Posterior vena cava (tissue), 2 donors: ENCODE data around the gene TPX2. TPM values are rescaled to one million over a fixed set of nuclear protein-coding genes. Genes with fewer than 3 reads are reported as not detected.
"Not testable (repeated sequence)": the region's sequence is repeated elsewhere in the genome, so short reads cannot be mapped to it uniquely, and the experiment has no call there.

Source experiments
- DNase-seq: peaks from one replicate; pipeline ENCODE4 v3.0.0-alpha.2; 2020; ENCODE audit warnings: low spot score
- intact Hi-C, 2 donors: fragments of 100-400 bp; cut with DNase I; formaldehyde crosslinking; loops; one replicate each; pipeline versions ENCODE4 v1.14.1 to v1.14.2; 2022 to 2023
- total RNA-seq, 2 donors: library from RNA; stranded (reverse); fragmentation: NEBNext Ultra II Directional; extraction: Animal tissue kit (Norgen Biotek cat#: 25700); gene quantifications; one replicate each; pipeline ENCODE4 v1.2.1, GENCODE V29; 2021
- donor health status: DM: yes; HTN: yes; CAD: no.
- donor health status: DM: yes; HTN: yes; CAD: no.

Gene TPX2
- total RNA-seq, 2 donors from 2014 or later = 0.76 to 0.88 TPM

DNA sequence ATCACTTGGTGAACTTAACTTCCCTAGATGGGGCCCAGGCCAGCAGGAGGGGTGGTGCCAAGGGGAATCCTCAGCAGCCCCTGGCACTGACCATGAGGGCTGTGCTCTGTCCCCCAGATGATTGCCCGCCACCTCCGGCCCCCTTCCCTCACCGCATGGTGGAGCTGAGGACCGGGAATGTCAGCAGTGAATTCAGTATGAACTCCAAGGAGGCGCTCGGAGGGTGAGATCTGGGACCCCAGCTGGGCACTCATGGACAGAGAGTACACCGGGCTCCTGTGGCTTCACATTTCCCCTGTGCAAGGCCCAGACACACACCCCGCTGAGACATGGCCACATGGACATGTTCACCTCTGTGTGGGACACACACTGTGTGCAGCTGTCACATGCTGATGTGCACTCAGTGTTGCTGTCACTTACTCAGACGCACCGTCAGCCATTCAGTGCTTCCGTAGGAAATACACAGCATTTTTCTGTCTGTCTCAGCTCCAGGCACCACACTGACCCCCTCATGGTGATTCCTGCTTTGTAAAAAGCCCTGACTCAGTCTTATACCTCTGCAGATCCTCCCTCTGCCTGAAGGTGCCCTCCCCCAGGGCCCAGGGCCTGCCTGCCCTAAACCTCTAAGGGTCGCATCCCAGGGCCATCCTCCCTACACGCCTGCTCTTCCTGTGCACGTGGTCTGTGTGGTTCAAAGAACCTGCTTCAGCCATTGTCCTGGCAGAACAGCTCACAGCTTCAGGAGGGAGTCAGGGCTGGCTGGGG lies 84.5 kb downstream of the TPX2 start:
- intact Hi-C loops = loop anchor here (2.0 to 5.0 kb wide), 3 partner anchors 139 to 209 kb away; no protein-coding TSS in a partner anchor
- DNase-seq = peak; percentile 64

DNA sequence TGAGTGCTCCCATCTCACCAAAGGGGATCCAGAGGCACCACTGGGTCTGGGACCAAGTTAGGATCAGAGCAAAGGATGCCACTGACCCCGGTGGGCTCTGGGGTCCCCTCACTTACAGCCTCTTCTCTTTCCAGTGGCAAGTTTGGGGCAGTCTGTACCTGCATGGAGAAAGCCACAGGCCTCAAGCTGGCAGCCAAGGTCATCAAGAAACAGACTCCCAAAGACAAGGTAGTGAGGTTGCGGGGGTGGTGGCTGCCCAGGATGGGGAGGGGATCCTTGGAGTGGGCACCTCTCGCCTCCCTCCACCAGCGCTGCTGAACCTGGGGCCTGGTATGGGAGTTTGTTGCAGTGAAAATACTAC lies 85.0 kb downstream of the TPX2 start:
- intact Hi-C loops = loop anchor here in 1 of 2 donors (5.0 kb wide), 2 partner anchors 138 to 208 kb away; no protein-coding TSS in a partner anchor

DNA sequence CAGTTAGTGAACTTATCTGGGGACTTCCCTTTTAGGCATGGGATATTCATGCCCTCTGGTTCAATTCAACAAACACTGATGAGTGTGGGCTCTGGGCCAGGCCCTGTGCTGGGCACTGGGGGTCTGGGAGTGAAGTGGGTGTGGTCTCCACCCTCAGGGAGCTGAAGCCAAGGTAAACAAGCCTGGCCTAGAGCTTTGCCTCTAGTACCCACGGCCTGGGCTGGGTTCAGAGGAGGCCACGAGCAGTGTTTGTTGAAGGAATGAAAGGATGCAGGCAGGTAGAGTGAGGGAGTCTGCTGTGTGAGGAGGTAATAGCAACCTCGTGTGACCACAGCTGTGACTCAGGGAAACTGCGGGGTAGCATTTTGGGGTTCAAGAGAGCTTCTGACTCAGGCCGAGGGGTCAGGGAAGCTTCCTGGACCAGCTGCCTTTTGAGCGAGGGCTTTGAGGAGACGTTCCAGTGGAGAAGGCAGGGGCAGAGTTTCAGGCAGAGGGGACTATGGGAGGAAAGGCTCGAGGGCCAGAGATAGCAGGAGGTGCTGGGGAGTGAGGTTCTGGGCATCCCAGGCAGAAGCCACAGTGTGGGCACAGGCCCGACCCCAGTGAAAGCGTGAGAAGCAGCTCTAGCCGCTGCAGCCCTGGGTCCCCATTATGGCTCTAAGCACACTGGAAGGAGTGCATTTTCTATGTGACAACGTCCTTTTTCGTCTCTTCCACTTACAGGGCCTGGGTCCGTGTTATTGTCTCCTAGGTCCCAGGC lies 85.6 kb downstream of the TPX2 start:
- DNase-seq = peak; percentile 41
- intact Hi-C loops = loop anchor here in 1 of 2 donors (5.0 kb wide), 2 partner anchors 138 to 208 kb away; no protein-coding TSS in a partner anchor

More for the DNA sequence above, 85.0 kb downstream of the TPX2 start:
- DNase-seq = peak; percentile 38

DNA sequence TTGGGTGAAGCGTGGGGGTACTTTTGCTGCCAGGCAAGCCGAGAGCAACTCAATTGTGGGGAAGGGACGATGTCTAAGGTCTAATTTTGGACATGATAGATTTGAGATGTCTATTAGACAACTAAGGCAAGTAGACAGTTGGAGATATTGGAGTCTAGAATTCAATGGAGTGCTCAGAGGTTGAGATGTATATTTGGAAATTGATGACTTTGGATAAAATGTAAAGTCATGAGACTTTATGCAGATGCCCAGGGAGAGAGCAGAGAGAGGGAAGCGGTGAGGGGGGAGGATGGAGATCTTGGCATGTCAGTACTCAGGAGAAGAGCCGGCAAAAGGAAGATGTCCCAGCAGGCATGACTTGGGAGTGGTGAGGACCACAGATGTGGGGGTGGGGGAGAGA lies 87.0 kb downstream of the TPX2 start:
- no peak for DNase-seq
- intact Hi-C loops = no loop called here

DNA sequence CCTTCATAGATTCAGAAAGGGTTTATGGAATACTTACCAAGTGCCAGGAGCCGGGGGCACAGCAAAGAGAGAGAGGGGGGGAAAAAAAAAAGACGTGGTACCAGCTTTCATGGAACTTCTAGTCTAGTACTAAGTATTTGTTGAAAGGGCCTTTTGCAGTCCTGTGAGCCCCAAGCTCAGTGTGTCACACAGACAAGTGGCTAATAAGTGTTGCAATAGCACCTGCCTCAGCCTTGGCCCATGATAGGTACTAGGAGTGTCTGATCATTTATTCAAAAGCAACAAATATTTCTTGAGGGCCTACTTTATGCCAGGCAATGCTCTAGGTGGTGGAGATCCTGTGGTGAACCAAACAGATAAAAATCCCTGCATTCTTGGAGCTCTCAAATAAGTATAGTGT lies 88.0 kb downstream of the TPX2 start:
- no peak for DNase-seq
- intact Hi-C loops = no loop called here

DNA sequence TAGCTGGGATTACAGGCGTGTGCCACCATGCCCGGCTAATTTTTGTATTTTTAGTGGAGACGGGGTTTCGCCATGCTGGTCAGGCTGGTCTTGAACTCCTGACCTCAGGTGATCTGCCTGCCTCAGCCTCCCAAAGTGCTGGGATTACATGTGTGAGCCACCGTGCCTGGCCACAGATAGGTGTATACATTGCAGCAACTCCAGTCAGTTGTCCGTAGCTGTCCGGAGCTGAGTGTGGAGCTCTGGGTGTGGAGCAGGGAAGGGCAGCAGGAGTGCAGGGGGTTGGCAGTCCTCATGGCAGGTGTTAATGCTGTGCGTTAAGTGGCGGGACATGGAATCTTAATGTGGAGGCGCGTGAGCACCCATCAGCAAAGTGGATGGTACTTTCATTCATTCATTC lies 88.9 kb downstream of the TPX2 start:
- DNase-seq, intact Hi-C loops: not testable (repeated sequence)

DNA sequence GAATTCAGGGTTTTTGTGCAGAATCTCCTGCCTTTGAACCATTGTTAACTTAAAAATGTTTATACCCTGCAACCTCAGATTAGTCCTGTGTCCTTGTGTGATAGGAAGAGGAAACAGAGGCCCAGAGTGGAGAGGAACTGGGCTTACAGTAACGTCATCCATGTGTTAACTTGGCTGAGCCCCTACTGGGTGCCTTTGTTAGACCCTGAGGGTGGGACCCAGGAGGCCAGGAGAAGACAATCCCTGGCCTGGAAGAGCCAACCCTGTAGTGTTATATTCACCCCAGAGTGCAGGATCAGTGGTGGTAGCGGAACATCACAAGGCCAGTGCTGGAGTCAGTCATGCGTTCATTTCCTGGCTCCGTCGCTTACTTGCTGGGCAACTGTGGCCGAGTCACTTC lies 90.6 kb downstream of the TPX2 start:
- DNase-seq = no peak
- intact Hi-C loops = no loop called here

DNA sequence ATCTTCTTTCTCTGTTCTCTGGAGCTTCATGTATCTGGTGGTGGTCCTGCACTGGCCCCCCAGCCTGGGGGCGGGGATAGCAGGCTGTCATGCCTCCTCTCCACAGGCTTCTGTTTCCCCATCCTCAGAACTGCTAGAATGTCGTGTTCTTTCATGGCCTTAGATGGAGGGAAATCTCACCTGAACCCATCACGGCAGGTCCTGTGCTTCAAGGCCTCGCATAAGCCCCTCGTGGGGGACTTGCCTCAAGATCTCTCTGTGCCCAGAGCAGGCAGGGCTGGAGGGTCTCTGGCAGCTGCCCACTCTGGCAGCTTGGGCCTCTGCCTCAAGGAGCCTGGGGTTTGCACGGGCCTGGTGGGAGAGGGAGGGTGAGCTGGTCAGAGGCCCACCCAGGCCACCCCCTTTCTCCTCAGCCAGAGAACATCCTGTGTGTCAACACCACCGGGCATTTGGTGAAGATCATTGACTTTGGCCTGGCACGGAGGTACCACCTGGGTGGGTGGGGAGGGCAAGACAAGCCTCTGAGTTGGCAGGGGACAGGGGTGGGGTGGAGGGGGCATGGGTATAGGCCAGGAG lies 91.4 kb downstream of the TPX2 start:
- no peak for DNase-seq
- intact Hi-C loops = no loop called here

DNA sequence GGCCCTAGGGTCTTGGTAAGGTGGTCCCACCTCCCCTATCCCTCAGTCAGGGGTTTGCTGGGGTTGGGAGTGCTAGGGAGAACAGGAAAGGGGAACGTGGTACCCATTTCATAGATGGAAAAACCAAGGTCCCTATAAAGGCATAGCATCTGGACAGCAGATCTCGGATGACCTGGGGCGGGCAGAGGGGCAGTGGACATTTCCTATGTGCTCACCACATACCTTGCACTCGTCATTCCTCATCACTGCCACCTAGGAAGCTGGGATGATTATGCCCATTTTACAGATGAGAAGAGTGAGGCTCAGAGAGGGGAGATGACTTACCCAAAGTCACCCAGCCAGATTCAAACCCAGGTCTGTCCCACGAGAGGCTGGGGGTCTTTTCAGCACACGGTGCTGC lies 92.1 kb downstream of the TPX2 start:
- DNase-seq = no peak
- intact Hi-C loops = no loop called here

DNA sequence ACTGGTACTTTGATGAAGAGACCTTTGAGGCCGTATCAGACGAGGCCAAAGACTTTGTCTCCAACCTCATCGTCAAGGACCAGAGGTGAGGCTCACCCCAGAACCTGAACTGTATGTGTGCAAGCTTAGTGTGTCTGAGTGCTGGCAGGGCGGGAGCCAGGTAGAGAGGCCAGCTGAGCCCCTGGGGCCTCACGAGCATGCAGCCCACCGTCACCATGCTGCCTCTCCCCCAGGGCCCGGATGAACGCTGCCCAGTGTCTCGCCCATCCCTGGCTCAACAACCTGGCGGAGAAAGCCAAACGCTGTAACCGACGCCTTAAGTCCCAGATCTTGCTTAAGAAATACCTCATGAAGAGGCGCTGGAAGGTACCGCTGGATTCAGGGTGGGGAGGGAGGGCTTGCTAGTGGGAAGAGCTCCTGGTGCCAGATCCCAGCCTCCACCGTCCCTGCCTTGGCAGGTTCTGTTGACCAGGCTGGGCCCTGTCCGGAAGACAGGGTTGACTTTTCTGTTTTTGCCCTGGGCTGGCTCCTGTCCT lies 92.7 kb downstream of the TPX2 start:
- DNase-seq = no peak
- intact Hi-C loops = no loop called here

DNA sequence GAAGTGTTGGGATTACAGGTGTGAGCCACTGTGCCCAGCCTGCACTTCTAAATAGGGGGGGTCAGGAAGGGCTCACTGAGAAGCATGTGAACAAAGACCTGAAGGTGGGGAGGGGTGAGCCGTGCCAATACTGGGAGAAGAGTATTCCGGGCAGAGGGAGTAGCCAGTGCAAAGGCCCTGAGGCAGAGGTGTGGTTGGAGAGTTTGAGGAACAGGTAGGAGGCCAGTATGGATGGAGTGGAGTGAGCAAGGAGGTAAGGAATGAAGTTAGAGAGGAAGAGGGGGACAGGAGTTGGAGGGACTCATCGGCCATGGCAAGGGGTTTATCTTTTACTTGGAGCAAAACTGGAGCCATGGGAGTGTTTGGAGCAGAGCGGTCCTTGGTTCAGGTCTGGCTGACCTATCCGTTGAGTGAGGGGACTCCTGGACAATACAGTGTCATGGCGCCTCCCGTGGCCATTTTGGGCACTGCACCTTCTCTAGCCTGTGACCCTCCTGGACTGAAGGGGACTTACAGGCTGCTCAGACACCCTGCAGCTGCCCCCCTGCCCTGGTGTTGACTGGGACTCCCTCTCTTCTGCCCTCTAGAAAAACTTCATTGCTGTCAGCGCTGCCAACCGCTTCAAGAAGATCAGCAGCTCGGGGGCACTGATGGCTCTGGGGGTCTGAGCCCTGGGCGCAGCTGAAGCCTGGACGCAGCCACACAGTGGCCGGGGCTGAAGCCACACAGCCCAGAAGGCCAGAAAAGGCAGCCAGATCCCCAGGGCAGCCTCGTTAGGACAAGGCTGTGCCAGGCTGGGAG lies 94.2 kb downstream of the TPX2 start:
- DNase-seq = no peak
- intact Hi-C loops = no loop called here

DNA sequence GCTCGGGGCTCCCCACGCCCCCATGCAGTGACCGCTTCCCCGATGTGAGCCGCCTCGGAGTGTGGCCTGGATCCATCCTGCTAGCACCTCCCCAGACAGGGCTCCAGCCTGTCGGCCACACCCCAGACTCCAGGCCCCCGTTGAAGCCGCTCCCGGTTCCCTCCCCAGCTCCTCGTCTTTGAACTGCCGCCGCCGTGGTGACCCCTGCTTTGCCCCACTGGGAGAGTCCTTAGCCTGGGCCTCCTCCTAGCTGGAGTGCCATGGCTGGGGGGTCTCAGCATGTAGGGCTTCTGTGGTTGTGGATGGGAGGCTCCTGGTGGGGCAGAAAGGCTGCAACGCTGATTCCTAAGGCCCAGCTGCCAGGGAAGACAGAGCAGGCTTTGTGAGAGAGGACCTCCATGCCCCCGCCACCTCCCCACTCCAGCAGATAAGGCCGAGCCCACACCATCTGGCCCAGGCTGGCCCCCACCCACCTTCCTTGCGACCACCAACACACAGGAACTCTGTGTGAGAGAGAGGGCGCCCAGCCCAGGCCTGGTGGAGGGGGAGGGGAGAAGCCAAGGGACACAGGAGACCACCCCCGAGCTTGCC lies 94.9 kb downstream of the TPX2 start:
- DNase-seq = no peak
- intact Hi-C loops = no loop called here

DNA sequence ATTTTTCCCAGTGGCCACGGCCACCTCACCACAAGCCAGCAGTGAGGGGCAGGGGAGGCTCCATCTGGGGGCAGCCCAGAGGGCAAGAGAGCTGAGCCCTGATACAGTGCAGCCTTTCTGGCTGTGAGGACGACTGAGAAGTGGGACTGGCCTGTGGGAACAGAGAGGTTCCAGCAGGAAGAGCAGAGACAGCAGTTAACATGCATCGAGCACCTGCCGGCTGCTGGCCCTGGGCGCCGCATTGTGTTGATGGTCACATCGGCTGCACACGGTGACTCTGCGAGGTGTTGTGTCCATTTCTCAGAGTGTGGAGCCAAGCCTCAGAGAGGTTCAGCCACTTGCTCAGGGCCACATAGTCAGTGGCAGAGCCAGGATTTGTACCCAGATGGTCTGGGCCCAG lies 96.5 kb downstream of the TPX2 start:
- DNase-seq = no peak
- intact Hi-C loops = loop anchor here in 1 of 2 donors (5.0 kb wide), 1 partner anchor 117 kb away; the partner anchor contains the start of gene PDRG1

DNA sequence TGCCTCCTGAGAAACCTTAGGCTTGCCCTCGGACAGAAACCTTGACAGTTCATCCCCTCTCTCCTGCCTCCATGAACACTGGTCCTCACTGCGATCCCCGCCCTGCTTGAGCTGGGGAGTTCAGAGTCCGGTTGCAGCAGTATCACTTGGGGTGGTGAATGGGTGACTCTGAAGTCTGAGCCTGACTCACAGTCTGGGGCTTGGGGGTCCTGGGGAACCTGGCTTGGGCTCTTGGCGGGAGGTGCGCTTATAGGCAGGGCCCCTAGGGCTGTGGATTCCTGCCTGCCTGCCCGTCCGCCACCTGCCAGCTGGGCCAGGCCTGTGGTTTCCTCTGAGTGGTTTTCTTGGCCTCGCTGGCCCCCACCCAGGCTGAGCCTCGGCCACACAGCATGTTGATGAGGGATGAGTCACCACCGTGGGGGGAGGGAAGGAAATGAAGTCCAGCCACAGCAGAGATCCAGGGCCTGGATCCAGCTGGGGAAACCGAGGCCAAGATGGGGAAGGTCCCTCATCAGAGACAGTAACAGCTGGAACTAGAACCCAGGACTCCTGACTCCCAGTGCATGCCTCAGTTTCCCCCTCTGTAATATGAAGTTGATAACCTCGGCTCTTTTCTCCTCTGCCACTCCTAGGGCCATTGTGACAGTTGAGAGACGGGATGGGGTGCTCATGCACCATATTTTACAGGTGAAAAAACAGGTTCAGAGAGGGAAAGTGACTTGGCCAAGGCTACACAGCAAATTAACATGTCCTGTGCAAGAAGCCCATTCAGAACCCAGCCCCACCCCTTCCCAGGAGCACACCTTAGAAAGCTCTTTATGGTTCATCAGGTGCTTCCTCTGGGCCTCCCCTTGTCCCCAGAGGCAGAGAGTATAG lies 97.1 kb downstream of the TPX2 start:
- intact Hi-C loops = loop anchor here in 1 of 2 donors (5.0 kb wide), 1 partner anchor 116 kb away; the partner anchor contains the start of gene PDRG1
- DNase-seq = peak; percentile 94

DNA sequence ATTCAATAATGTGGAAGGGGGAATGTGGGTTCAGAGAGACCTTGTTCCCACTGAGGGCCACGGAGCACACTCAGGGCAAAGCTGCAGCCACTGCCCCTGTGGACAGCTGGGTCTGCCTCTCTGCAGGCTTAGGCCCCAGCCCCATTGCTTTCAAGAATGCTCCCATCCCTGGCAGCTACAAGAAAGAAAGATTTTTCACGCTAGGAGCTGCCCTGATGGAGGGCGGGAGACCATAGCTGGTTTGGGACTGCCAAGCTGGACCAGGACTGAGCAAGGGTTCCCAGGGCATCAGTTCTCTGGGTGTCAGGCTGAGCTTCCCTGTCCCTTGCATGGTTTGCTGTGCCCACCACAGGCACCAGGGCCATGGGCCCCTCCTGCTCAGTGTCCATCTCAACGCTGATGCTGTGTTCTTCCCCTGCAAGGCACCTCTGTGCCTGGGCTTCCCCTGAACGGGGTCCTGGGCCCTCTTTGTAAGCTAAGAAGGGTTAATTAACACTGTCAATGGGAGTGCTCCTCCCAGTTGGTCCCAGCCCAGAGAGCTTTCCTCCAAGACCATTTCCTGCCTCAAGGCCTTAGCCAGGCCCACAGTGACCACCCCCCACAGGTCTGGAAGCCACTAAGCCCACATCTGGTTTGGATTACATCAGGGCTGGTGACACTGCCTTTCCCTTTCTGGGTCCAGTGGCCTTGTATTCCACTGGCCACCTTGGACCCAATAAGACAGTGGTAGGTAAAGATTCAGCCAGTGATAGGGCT lies 97.9 kb downstream of the TPX2 start:
- no peak for DNase-seq
- intact Hi-C loops = loop anchor here in 1 of 2 donors (5.0 kb wide), 1 partner anchor 115 kb away; the partner anchor contains the start of gene PDRG1

DNA sequence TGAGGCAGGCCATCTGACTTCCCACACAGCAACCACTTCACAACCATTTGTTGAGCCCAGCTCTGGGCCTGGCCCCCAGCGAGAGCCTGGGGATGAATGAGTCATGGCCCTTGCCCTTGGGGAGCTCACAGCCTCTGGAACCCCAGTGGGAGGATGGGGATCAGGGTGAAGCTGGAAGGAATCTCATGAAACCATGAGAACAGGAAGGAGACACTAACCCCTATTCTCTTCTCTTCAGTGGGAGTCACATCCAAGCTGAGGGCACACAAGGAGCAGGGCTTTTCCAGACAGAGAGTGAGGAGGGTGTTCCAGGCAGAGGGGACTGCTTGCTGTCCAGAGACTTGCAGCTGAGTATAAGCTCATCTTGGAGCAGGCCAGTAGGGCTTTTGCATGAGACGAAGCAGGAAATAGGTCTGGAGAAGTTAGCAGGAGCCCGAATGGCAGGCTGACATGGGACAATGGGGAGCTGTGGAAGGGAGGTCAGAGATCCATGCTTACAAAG lies 98.9 kb downstream of the TPX2 start:
- DNase-seq = no peak
- intact Hi-C loops = loop anchor here in 1 of 2 donors (5.0 kb wide), 1 partner anchor 114 kb away; the partner anchor contains the start of gene PDRG1
